ENCODE measurements around the gene INSIG1. TPM values are rescaled to one million over a fixed set of nuclear protein-coding genes. Genes with fewer than 3 reads are reported as not detected.

The INSIG1 gene
- polyA plus RNA-seq, 1 of the 3 experiments (the other 2 are of a cell fraction) = 6.4 TPM

DNA sequence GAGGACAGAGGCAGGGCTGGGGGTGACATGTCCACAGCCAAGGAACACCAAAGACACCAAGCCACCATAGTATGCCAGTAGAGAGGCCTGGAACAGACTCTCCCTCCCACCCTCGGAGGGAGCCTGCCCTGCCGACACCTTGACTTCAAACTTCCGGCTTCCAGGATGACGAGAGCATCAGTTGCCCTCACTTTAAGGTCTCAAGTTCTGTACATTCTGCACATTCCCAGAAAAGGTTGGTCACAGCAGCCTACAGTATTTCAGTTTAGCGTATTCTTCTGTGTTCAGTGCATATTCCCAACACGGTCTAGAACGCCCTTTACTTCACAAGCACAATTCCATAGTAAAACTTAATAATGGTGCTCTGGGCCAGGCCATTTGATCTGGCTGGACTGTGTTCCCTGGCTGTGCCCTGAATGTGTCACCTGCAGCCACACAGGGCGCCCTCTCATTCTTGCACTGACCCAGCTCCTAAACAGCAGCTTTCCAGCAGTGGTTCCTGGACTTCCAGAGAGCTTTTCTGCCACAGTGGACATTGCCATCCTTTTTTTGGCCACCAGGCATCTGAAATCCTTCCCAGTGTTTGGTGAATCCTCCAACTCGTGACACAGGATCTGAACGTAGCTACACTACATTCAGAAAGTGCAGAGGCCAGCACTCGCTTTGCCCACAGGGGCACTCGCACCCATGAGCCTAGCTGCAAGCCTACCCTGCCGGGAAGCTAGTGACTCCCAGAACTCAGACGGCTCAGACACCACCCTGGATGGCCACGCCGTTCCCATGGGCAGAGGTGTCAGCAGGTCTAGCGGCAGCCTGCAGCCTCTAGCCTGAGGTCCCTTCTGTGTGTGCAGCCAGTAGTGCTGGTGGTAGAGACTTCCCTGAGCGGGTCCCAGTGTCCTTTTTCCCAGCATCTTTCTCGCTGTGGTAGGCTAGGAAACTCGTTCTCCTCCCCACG is 36.4 kb upstream of the INSIG1 start:
- Histone ChIP-seq H3K9ac (no peak overlapping the region), H3K4me2 (no peak overlapping the region), H3K27ac (ENCODE audit: low read depth in 2 of 2, low read length in 1 of 2) (no peak overlapping the region), H3K79me2 (ENCODE audit: insufficient read depth) (no peaks in the 10 kb centered on the region), H3K36me3 (replicated peaks in 1 of 2; ENCODE audit: control insufficient read depth in 1 of 2, insufficient read depth in 2 of 2, low read length in 1 of 2) (no peaks in the 10 kb centered on the region), H4K20me1 (ENCODE audit: insufficient read depth) (no peaks in the 10 kb centered on the region), H3K9me3 (no peaks in the 10 kb centered on the region), H3K4me1 (ENCODE audit: control insufficient read depth in 1 of 2, insufficient read depth in 2 of 2, low read depth in 1 of 2, low read length in 1 of 2) (peaks cover 5 to 35% of the 10 kb centered on the region in 2 experiments; a peak in 3 of 4 replicates), H3K9me2 (no peaks in the 10 kb centered on the region), H3F3A (replicated peaks; ENCODE audit: insufficient read depth) (no peaks in the 10 kb centered on the region), H2AFZ (ENCODE audit: low read depth) (no peak overlapping the region), H3K27me3 (ENCODE audit: insufficient read depth) (peaks cover 5% of the 10 kb centered on the region), H3K4me3 (ENCODE audit: low read depth in 2 of 2, low read length in 1 of 2) (no peak overlapping the region)
- WGBS (ENCODE audit: low lambda C conversion rate) = 74% methylated on average over 20 of the region's 21 CpGs
- DNase-seq = no peak
- TF ChIP-seq, protein P1, sequence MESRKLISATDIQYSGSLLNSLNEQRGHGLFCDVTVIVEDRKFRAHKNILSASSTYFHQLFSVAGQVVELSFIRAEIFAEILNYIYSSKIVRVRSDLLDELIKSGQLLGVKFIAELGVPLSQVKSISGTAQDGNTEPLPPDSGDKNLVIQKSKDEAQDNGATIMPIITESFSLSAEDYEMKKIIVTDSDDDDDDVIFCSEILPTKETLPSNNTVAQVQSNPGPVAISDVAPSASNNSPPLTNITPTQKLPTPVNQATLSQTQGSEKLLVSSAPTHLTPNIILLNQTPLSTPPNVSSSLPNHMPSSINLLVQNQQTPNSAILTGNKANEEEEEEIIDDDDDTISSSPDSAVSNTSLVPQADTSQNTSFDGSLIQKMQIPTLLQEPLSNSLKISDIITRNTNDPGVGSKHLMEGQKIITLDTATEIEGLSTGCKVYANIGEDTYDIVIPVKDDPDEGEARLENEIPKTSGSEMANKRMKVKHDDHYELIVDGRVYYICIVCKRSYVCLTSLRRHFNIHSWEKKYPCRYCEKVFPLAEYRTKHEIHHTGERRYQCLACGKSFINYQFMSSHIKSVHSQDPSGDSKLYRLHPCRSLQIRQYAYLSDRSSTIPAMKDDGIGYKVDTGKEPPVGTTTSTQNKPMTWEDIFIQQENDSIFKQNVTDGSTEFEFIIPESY (IDR thresholded peaks at IDR 0.05; ENCODE audit: borderline replicate concordance, low read depth) = no peak
- TF ChIP-seq FOXM1 (IDR thresholded peaks at IDR 0.05; ENCODE audit: low read depth) (no peak), MEF2A (IDR thresholded peaks at IDR 0.05; ENCODE audit: borderline replicate concordance, low read depth) (no peak), EP300 (IDR thresholded peaks at IDR 0.05; ENCODE audit: borderline replicate concordance in 1 of 2, low read depth in 1 of 2, low read length in 1 of 2) (no peak), GATA2 (CRISPR knock-in tag; IDR thresholded peaks at IDR 0.05) (no peak), TEAD4 (IDR thresholded peaks at IDR 0.05; ENCODE audit: borderline replicate concordance, insufficient read depth) (no peak), CHD2 (IDR thresholded peaks at IDR 0.05; ENCODE audit: low read length, partially characterized antibody) (no peak), RXRA (IDR thresholded peaks at IDR 0.05; ENCODE audit: borderline replicate concordance, low read depth) (no peak), TCF12 (IDR thresholded peaks at IDR 0.05) (no peak), EZH2phosphoT487 (IDR thresholded peaks at IDR 0.05; ENCODE audit: borderline replicate concordance, low read depth) (no peak), MXI1 (IDR thresholded peaks at IDR 0.05; ENCODE audit: low read depth, low read length) (no peak), NRF1 (IDR thresholded peaks at IDR 0.05; ENCODE audit: low read depth, low read length) (no peak)
- TF ChIP-seq, protein P2, sequence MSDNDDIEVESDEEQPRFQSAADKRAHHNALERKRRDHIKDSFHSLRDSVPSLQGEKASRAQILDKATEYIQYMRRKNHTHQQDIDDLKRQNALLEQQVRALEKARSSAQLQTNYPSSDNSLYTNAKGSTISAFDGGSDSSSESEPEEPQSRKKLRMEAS (IDR thresholded peaks at IDR 0.05; ENCODE audit: low read depth) = no peak
- TF ChIP-seq, protein P3, sequence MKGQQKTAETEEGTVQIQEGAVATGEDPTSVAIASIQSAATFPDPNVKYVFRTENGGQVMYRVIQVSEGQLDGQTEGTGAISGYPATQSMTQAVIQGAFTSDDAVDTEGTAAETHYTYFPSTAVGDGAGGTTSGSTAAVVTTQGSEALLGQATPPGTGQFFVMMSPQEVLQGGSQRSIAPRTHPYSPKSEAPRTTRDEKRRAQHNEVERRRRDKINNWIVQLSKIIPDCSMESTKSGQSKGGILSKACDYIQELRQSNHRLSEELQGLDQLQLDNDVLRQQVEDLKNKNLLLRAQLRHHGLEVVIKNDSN (IDR thresholded peaks at IDR 0.05; ENCODE audit: borderline replicate concordance, low read depth) = no peak
- TF ChIP-seq, protein P4, sequence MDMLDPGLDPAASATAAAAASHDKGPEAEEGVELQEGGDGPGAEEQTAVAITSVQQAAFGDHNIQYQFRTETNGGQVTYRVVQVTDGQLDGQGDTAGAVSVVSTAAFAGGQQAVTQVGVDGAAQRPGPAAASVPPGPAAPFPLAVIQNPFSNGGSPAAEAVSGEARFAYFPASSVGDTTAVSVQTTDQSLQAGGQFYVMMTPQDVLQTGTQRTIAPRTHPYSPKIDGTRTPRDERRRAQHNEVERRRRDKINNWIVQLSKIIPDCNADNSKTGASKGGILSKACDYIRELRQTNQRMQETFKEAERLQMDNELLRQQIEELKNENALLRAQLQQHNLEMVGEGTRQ (IDR thresholded peaks at IDR 0.05; ENCODE audit: borderline replicate concordance, low read depth, low read length) = no peak
- TF ChIP-seq, protein P5, sequence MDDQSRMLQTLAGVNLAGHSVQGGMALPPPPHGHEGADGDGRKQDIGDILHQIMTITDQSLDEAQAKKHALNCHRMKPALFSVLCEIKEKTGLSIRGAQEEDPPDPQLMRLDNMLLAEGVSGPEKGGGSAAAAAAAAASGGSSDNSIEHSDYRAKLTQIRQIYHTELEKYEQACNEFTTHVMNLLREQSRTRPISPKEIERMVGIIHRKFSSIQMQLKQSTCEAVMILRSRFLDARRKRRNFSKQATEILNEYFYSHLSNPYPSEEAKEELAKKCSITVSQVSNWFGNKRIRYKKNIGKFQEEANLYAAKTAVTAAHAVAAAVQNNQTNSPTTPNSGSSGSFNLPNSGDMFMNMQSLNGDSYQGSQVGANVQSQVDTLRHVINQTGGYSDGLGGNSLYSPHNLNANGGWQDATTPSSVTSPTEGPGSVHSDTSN (IDR thresholded peaks at IDR 0.05) = no peak
- TF ChIP-seq, protein P6, sequence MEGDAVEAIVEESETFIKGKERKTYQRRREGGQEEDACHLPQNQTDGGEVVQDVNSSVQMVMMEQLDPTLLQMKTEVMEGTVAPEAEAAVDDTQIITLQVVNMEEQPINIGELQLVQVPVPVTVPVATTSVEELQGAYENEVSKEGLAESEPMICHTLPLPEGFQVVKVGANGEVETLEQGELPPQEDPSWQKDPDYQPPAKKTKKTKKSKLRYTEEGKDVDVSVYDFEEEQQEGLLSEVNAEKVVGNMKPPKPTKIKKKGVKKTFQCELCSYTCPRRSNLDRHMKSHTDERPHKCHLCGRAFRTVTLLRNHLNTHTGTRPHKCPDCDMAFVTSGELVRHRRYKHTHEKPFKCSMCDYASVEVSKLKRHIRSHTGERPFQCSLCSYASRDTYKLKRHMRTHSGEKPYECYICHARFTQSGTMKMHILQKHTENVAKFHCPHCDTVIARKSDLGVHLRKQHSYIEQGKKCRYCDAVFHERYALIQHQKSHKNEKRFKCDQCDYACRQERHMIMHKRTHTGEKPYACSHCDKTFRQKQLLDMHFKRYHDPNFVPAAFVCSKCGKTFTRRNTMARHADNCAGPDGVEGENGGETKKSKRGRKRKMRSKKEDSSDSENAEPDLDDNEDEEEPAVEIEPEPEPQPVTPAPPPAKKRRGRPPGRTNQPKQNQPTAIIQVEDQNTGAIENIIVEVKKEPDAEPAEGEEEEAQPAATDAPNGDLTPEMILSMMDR (IDR thresholded peaks at IDR 0.05) = no peak; the same call in 1 of the 2 replicates
- POLR2A ChIA-PET = no interaction called here
- CTCF ChIA-PET = interaction anchor here (0.8 to 2.1 kb wide), 2 partner anchors 71 to 84 kb away, joined by 3 to 11 read pairs; no protein-coding TSS in a partner anchor

All from SK-N-SH (cell line).